HL-60 (cell line): ENCODE measurements around the gene CDPF1.

Experiments used
- DNase-seq, 2 experiments: peaks; one replicate each; pipeline ENCODE4 v3.0.0-alpha.2; 2010 to 2020; ENCODE audit warnings: low read depth in 1 of 2, low spot score in 1 of 2
- H3K27ac ChIP-seq: fragments of 250-450 bp; sonication (Bioruptor Pico); replicated peaks from 2 replicates; pipeline ENCODE4 v1.5.1; 2020; ENCODE audit warnings: mild to moderate bottlenecking, moderate library complexity
- H3K27me3 ChIP-seq: fragments of 250-450 bp; sonication (Bioruptor Pico); 2 replicates; pipeline ENCODE4 v1.5.1; 2021; ENCODE audit warnings: mild to moderate bottlenecking, moderate library complexity; ENCODE audit not compliant: insufficient read depth, poor library complexity, severe bottlenecking
- H3K4me3 ChIP-seq: replicated peaks from 2 replicates; pipeline ENCODE4 v1.5.1; 2011; ENCODE audit warnings: mild to moderate bottlenecking, control low read depth, low read length; ENCODE audit not compliant: insufficient read depth
- GABPA ChIP-seq: IDR thresholded peaks from 2 replicates; pipeline ENCODE4 v1.6.1; 2012; ENCODE audit warnings: low read depth
- POLR2AphosphoS5 ChIP-seq: IDR thresholded peaks from 2 replicates; pipeline ENCODE4 v1.6.1; 2012; ENCODE audit warnings: low read depth
- SPI1 ChIP-seq: IDR thresholded peaks from 2 replicates; pipeline ENCODE4 v1.6.1; 2012; ENCODE audit warnings: low read depth, mild to moderate bottlenecking, borderline replicate concordance
- TF ChIP-seq, protein P1 (sequence below): IDR thresholded peaks from 2 replicates; pipeline ENCODE4 v1.6.1; 2012; ENCODE audit warnings: low read depth; ENCODE audit not compliant: insufficient replicate concordance
- TF ChIP-seq, protein P2 (sequence below): IDR thresholded peaks from one replicate; pipeline ENCODE4 v1.5.1; 2011; ENCODE audit warnings: low read length, control low read depth, inconsistent platforms; ENCODE audit not compliant: insufficient read depth

Gene CDPF1

DNA sequence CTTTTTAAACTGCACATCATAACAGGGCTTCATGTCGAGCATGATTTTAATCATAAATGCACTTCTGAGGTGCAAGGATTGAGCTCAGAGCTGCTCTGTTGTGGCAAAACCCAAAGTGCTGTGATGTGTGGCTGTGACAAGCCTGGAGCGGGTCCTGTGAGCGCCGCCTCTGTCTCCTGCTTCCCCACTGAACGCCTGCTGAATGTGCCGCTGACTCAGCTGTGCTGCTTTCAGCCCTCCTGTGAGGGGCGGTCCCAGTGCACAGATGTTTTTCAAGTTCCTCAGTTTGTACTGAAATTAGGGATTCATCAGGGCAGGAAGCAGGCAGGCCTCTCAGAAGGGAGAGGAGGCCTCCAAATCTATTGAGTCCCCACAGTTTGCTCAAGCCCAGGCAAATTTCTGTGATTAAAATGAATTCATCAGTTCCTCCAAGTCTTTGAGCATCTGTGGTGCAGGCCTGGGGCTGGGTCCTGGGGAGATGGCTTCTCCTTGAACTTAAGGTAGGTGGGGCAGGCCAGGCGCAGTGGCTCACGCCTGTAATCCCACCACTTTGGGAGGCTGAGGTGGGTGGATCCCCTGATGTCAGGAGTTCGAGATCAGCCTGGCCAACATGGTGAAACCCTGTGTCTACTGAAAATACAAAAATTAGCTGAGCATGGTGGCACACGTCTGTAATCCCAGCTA is 43.6 kb upstream of the CDPF1 start:
- Histone ChIP-seq H3K27me3 (no peaks in the 10 kb centered on the region), H3K27ac (no peak overlapping the region), H3K4me3 (no peak overlapping the region)
- no peak for TF ChIP-seq SPI1
- no peak for TF ChIP-seq GABPA
- TF ChIP-seq, protein P1, sequence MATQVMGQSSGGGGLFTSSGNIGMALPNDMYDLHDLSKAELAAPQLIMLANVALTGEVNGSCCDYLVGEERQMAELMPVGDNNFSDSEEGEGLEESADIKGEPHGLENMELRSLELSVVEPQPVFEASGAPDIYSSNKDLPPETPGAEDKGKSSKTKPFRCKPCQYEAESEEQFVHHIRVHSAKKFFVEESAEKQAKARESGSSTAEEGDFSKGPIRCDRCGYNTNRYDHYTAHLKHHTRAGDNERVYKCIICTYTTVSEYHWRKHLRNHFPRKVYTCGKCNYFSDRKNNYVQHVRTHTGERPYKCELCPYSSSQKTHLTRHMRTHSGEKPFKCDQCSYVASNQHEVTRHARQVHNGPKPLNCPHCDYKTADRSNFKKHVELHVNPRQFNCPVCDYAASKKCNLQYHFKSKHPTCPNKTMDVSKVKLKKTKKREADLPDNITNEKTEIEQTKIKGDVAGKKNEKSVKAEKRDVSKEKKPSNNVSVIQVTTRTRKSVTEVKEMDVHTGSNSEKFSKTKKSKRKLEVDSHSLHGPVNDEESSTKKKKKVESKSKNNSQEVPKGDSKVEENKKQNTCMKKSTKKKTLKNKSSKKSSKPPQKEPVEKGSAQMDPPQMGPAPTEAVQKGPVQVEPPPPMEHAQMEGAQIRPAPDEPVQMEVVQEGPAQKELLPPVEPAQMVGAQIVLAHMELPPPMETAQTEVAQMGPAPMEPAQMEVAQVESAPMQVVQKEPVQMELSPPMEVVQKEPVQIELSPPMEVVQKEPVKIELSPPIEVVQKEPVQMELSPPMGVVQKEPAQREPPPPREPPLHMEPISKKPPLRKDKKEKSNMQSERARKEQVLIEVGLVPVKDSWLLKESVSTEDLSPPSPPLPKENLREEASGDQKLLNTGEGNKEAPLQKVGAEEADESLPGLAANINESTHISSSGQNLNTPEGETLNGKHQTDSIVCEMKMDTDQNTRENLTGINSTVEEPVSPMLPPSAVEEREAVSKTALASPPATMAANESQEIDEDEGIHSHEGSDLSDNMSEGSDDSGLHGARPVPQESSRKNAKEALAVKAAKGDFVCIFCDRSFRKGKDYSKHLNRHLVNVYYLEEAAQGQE = no peak
- no peak for TF ChIP-seq POLR2AphosphoS5
- TF ChIP-seq, protein P2, sequence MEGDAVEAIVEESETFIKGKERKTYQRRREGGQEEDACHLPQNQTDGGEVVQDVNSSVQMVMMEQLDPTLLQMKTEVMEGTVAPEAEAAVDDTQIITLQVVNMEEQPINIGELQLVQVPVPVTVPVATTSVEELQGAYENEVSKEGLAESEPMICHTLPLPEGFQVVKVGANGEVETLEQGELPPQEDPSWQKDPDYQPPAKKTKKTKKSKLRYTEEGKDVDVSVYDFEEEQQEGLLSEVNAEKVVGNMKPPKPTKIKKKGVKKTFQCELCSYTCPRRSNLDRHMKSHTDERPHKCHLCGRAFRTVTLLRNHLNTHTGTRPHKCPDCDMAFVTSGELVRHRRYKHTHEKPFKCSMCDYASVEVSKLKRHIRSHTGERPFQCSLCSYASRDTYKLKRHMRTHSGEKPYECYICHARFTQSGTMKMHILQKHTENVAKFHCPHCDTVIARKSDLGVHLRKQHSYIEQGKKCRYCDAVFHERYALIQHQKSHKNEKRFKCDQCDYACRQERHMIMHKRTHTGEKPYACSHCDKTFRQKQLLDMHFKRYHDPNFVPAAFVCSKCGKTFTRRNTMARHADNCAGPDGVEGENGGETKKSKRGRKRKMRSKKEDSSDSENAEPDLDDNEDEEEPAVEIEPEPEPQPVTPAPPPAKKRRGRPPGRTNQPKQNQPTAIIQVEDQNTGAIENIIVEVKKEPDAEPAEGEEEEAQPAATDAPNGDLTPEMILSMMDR = no peak
- peak in 1 of 2 experiments; percentile 35 for DNase-seq

DNA sequence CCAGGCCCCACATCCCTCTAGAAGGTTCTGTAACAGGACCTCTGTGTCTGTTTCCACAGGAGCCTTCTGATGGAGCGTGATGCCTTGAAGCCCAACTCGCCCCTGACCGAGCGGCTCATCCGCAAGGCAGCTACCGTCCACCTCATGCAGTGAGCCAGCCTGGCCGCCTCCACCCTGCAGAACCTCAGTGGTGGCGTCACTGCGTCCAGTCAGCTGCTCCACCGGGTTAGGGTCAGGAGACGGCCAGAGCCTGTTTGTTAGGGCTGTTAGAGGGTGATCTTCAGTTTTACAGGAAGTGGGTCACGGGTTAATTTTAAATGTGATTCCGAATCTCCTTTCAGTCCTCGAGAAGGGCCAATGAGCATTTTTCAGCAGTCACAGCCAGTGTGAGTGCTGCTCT is 42.6 kb upstream of the CDPF1 start:
- no peaks in the 10 kb centered on the region for H3K27me3 ChIP-seq
- H3K4me3 ChIP-seq = no peak overlapping the region
- TF ChIP-seq GABPA (no peak), POLR2AphosphoS5 (no peak), SPI1 (no peak)
- TF ChIP-seq, protein P1 = no peak
- TF ChIP-seq, protein P2 = no peak
- no peak for DNase-seq
- no peak overlapping the region for H3K27ac ChIP-seq

DNA sequence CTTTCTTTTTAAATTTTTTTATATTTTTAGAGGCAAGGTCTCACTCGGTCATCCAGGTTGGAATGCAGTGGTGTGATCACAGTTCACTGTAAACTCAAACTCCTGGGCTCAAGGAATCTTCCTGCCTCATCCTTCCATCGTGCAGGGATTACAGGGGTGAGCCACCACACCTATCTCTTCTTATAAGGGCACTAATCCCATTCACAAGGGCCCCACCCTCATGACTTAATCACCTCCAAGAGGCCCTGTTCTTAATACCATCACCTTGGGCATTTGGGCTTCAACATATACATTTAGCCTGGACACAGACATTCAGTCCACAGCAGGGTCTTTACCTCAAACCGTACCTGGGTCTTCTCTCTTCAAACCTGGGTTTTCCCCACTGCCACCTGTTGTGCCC is 42.1 kb upstream of the CDPF1 start:
- no peak for TF ChIP-seq SPI1
- TF ChIP-seq POLR2AphosphoS5 = no peak
- TF ChIP-seq, protein P2 = no peak
- TF ChIP-seq, protein P1 = no peak
- TF ChIP-seq GABPA = no peak

More for the DNA sequence above, 42.1 kb upstream of the CDPF1 start:
- DNase-seq = no peak
- Histone ChIP-seq H3K4me3 (no peak overlapping the region), H3K27ac (no peak overlapping the region), H3K27me3 (no peaks in the 10 kb centered on the region)
